BJ (cell line): Measurements from ENCODE around the gene PCARE. TPM values are rescaled to one million over a fixed set of nuclear protein-coding genes. Genes with fewer than 3 reads are reported as not detected.

ENCODE experiments used
- CTCF ChIA-PET: fragments of 350-600 bp; formaldehyde crosslinking; extraction: SDS; loops from one replicate; lab custom pipeline; 2021; ENCODE audit warnings: antibody characterized with exemption, inconsistent platforms; lab: Yijun Ruan, JAX
- POLR2A ChIA-PET: fragments of 300-600 bp; sonication (Branson Sonifier 250); formaldehyde crosslinking; extraction: SDS; loops from one replicate; lab custom pipeline; 2021; ENCODE audit warnings: antibody characterized with exemption; lab: Charles Lee
- DNase-seq: peaks from one replicate; pipeline ENCODE4 v3.0.0-alpha.2; 2011; ENCODE audit warnings: low read depth
- H3K27me3 ChIP-seq: 2 replicates; pipeline ENCODE4 v1.6.0; 2011; ENCODE audit warnings: low read length; ENCODE audit not compliant: control insufficient read depth, insufficient read depth
- H3K36me3 ChIP-seq: 2 replicates; pipeline ENCODE4 v1.5.1; 2011; ENCODE audit warnings: low read length; ENCODE audit not compliant: control insufficient read depth, insufficient read depth
- H3K4me3 ChIP-seq: 2 replicates; pipeline ENCODE4 v1.5.1; 2011; ENCODE audit warnings: low read depth, mild to moderate bottlenecking, control low read depth, low read length
- polyA plus RNA-seq: library from polyadenylated mRNA; depleted of rRNA; stranded (reverse); fragments of >200 nt; gene quantifications from 2 replicates; pipeline ENCODE4 v1.2.3, GENCODE V29; 2011
- TF ChIP-seq, protein P1 (sequence below): IDR thresholded peaks from 2 replicates; pipeline ENCODE4 v1.5.1; 2011; ENCODE audit warnings: low read depth, mild to moderate bottlenecking, control low read depth, inconsistent platforms, low read length, moderate library complexity; ENCODE audit not compliant: insufficient read depth

PCARE gene
- polyA plus RNA-seq, 1 experiment = not detected

DNA sequence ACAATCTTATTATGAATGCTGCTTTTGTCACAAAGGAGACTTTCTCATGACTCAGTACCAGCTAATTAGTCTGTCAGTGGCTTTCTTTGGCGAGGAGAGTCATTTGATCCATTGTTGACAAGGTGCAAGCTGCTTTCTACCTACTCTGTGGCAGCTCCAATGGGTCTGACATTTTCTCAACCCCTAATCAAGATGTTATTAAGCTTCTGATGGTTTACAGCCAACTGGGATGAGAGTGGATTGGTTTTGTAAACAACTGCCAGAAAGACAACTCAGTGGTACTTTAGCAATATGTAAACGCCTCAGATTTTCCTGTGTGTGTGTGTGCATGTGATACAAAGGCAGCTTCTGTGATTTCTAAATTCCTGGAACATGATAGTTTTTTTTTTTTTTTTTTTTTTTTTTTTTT, 32.7 kb upstream of the PCARE start:
- Histone ChIP-seq H3K36me3 (no peaks in the 10 kb centered on the region), H3K4me3 (no peak overlapping the region), H3K27me3 (no peaks in the 10 kb centered on the region)
- no peak for DNase-seq
- CTCF ChIA-PET = interaction anchor here (1.2 kb wide), 1 partner anchor 10 kb away, joined by 6 read pairs; no protein-coding TSS in a partner anchor
- TF ChIP-seq, protein P1, sequence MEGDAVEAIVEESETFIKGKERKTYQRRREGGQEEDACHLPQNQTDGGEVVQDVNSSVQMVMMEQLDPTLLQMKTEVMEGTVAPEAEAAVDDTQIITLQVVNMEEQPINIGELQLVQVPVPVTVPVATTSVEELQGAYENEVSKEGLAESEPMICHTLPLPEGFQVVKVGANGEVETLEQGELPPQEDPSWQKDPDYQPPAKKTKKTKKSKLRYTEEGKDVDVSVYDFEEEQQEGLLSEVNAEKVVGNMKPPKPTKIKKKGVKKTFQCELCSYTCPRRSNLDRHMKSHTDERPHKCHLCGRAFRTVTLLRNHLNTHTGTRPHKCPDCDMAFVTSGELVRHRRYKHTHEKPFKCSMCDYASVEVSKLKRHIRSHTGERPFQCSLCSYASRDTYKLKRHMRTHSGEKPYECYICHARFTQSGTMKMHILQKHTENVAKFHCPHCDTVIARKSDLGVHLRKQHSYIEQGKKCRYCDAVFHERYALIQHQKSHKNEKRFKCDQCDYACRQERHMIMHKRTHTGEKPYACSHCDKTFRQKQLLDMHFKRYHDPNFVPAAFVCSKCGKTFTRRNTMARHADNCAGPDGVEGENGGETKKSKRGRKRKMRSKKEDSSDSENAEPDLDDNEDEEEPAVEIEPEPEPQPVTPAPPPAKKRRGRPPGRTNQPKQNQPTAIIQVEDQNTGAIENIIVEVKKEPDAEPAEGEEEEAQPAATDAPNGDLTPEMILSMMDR = no peak
- POLR2A ChIA-PET = no interaction called here

DNA sequence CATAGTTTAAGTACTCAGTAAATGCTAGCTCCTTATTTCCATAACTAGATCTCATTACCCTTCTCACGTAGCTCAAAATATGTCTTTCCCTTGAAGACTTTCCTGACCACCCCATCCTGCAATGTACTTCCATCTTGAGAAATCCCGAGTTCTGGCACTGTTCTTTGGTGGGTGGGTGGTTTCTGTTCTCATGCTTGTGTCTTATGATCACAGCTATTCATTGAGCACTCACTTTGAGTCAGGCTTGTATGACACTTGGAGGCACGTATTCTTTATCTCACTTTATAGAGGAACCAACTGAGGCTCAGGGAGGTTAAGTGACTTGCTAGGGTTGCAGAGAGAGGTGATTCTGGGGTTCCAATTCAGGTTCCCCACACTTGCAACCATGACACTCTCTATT, 31.9 kb upstream of the PCARE start:
- POLR2A ChIA-PET = no interaction called here
- CTCF ChIA-PET = no interaction called here
- no peaks in the 10 kb centered on the region for H3K36me3 ChIP-seq
- TF ChIP-seq, protein P1 = no peak
- no peaks in the 10 kb centered on the region for H3K27me3 ChIP-seq
- H3K4me3 ChIP-seq = no peak overlapping the region
- no peak for DNase-seq

DNA sequence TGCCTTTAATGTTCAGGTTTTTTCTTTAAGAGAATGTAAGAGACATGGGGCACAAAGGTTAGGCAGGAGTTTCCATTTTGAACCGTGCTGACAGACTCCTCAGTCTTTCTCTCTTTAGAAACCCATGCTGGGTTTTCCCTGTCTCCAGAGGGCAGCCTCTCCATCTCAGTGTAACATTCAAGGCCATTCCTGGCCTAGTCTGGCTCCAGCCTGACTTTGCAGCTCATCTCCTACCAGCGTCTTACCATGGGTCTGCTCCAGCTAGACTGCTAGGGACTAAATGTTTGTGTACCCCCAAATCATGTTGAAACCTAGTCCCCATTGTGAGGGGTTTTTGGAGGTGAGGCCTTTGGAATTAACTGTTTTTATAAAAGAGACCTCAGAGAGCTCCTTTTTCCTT, 31.1 kb upstream of the PCARE start:
- H3K4me3 ChIP-seq = no peak overlapping the region
- no peaks in the 10 kb centered on the region for H3K36me3 ChIP-seq
- TF ChIP-seq, protein P1 = no peak
- CTCF ChIA-PET = interaction anchor here (2.0 kb wide), 1 partner anchor 19 kb away, joined by 5 read pairs; no protein-coding TSS in a partner anchor
- POLR2A ChIA-PET = no interaction called here
- no peaks in the 10 kb centered on the region for H3K27me3 ChIP-seq
- DNase-seq = no peak

DNA sequence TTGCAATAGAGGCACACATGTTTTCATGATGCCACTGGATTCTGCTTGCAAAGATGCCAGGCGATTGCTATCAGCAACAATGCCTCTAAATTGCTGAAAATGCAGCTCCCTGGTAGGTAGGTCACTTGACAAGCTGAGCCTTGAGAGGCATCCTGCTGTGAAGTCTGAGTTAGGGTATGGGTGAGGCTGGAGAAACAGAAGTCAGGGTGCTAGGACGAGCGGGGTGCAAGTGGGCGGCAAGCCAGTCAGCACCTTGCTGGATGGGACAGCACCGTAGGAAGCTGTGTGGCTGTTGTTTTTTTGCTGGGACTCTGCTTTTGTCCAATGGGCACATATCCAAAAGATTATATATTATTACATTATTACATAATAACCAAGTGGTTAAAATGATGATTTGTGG, 30.4 kb upstream of the PCARE start:
- H3K27me3 ChIP-seq = no peaks in the 10 kb centered on the region
- DNase-seq = no peak
- H3K4me3 ChIP-seq = no peak overlapping the region
- H3K36me3 ChIP-seq = no peaks in the 10 kb centered on the region
- ChIA-PET POLR2A (no interaction called here), CTCF (interaction anchor here (2.0 kb wide), 1 partner anchor 18 kb away, joined by 5 read pairs; no protein-coding TSS in a partner anchor)
- TF ChIP-seq, protein P1 = no peak

DNA sequence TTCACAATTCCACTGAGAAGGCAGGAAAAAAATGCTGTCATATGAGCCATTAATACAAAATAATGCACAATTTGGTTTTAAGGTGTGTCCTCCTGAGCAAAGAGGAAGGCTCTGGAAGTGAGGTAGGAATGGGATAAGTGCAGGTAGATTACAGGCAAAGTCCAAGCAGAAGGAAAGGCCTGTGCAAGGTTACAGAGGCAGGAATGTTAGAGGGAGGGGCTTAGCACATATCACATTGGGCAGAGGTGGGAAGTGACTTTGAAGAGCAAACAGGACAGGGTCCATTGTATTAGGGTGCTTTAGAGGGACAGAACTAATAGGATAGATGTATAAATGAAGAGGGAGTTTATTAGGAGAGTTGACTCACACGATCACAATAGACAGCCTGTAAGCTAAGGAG, 26.2 kb upstream of the PCARE start:
- Histone ChIP-seq H3K36me3 (no peaks in the 10 kb centered on the region), H3K4me3 (no peak overlapping the region), H3K27me3 (no peaks in the 10 kb centered on the region)
- DNase-seq = no peak
- ChIA-PET POLR2A (no interaction called here), CTCF (no interaction called here)
- TF ChIP-seq, protein P1 = no peak
